Hepatocyte (in vitro differentiated cells): ENCODE data around the gene PAFAH1B1. TPM values are rescaled to one million over a fixed set of nuclear protein-coding genes. Genes with fewer than 3 reads are reported as not detected.
A peak's percentile ranks its signal among the peaks of the same experiment; 100 is the strongest.

Experiments used
- DNase-seq: peaks from one replicate; pipeline ENCODE4 v3.0.0-alpha.2; 2016; ENCODE audit warnings: low spot score
- H2AFZ ChIP-seq: fragments of 200-600 bp; sonication (generic); 2 replicates; pipeline ENCODE4 v1.6.0; 2016; ENCODE audit warnings: antibody characterized with exemption, mild to moderate bottlenecking
- H3K27ac ChIP-seq: fragments of 200-600 bp; sonication (generic); 2 replicates; pipeline ENCODE4 v1.5.1; 2016; ENCODE audit warnings: mild to moderate bottlenecking
- H3K27me3 ChIP-seq: fragments of 200-600 bp; sonication (generic); 2 replicates; pipeline ENCODE4 v1.6.1; 2016
- H3K36me3 ChIP-seq: fragments of 200-600 bp; sonication (generic); replicated peaks from 2 replicates; pipeline ENCODE4 v1.5.1; 2016; ENCODE audit warnings: low read depth; ENCODE audit not compliant: insufficient read depth
- H3K4me1 ChIP-seq: fragments of 200-600 bp; sonication (generic); 2 replicates; pipeline ENCODE4 v1.5.1; 2016; ENCODE audit warnings: mild to moderate bottlenecking, moderate library complexity; ENCODE audit not compliant: insufficient read depth
- H3K4me2 ChIP-seq: fragments of 200-600 bp; sonication (generic); 2 replicates; pipeline ENCODE4 v1.6.0; 2016
- H3K4me3 ChIP-seq: fragments of 200-600 bp; sonication (generic); 2 replicates; pipeline ENCODE4 v1.5.1; 2016; ENCODE audit warnings: mild to moderate bottlenecking
- H3K79me2 ChIP-seq: fragments of 200-600 bp; sonication (generic); 2 replicates; pipeline ENCODE4 v1.6.0; 2017; ENCODE audit warnings: mild to moderate bottlenecking
- H3K9me2 ChIP-seq: fragments of 200-600 bp; sonication (generic); replicated peaks from 2 replicates; pipeline ENCODE4 v1.6.0; 2017; ENCODE audit warnings: mild to moderate bottlenecking; ENCODE audit not compliant: insufficient read depth
- H3K9me3 ChIP-seq: fragments of 200-600 bp; sonication (generic); 2 replicates; pipeline ENCODE4 v1.5.1; 2016; ENCODE audit warnings: low read depth, mild to moderate bottlenecking
- H4K20me1 ChIP-seq: fragments of 200-600 bp; sonication (generic); 2 replicates; pipeline ENCODE4 v1.6.0; 2016; ENCODE audit warnings: mild to moderate bottlenecking; ENCODE audit not compliant: insufficient read depth, poor library complexity, severe bottlenecking
- EZH2 ChIP-seq: fragments of 200-600 bp; sonication (generic); IDR thresholded peaks from 2 replicates; pipeline ENCODE4 v1.6.1; 2016; ENCODE audit warnings: antibody characterized with exemption, mild to moderate bottlenecking, borderline replicate concordance
- EZH2phosphoT487 ChIP-seq: fragments of 200-600 bp; sonication (generic); IDR thresholded peaks from one replicate; pipeline ENCODE4 v1.6.1; 2018; ENCODE audit warnings: antibody characterized with exemption, mild to moderate bottlenecking, low read depth, moderate library complexity; ENCODE audit not compliant: unreplicated experiment, severe bottlenecking
- WGBS: methylation state at CpG from one replicate; pipeline ENCODE4 v1.1.6; 2016; ENCODE audit warnings: low lambda C conversion rate; ENCODE audit errors: missing lambda C conversion rate; 5-methylcytosine and 5-hydroxymethylcytosine counted together
- polyA plus RNA-seq: library from polyadenylated mRNA; unstranded; fragments of >200 nt; fragmentation: Nextera tagmentation; extraction: Ambion mirVana; gene quantifications from 2 replicates; pipeline ENCODE4 v1.2.1, GENCODE V29; 2016
- total RNA-seq: library from RNA; depleted of rRNA; stranded (reverse); fragments of >200 nt; gene quantifications from 2 replicates; pipeline ENCODE4 v1.2.3, GENCODE V29; 2014
- TF ChIP-seq, protein P1 (sequence below): fragments of 200-600 bp; sonication (generic); IDR thresholded peaks from 2 replicates; pipeline ENCODE4 v1.5.1; 2016; ENCODE audit warnings: antibody characterized with exemption, mild to moderate bottlenecking; ENCODE audit not compliant: poor library complexity

Gene PAFAH1B1
- total and polyA plus RNA-seq, 2 experiments from 2014 or later, result 37.5 to 91.8 TPM

DNA sequence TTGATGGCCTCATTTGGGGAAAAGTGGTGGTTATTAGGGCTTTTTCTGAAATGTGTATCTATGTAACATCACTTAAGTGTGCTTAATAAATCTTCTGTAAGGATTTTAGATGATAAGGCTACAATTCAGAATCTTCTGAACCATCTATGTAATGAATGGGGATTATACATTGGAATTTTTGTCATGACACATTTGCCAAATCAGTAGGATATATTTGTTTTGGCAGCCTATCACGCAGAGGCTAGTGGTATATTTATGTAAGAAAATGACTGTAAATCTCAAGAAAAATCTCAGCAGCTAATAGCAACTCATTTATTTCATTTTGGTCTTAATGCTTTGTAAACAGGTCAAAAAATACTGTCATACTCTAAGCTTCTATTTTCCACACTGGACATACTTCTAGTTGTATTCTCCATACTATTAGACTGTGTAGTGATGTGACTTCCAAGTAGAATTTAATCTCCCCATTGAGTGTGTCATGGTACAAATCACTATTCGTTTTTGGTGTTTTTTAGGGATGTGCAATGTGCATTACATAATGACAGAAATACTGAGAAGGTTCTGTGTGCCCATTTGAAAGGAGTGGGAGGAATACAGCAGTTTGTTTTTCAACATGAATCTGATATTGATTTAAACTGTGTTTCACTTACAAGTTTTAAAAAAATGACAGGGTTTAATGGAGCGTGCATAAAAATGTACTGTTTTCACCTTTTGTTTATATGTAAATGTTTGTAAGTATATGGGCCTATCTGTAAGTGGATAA, 88.9 kb downstream of the PAFAH1B1 start:
- H3K4me1 ChIP-seq, result no peaks in the 10 kb centered on the region
- peaks cover 5% of the 10 kb centered on the region for H4K20me1 ChIP-seq
- no peak for DNase-seq
- TF ChIP-seq EZH2 (no peak), EZH2phosphoT487 (no peak)
- TF ChIP-seq, protein P1, sequence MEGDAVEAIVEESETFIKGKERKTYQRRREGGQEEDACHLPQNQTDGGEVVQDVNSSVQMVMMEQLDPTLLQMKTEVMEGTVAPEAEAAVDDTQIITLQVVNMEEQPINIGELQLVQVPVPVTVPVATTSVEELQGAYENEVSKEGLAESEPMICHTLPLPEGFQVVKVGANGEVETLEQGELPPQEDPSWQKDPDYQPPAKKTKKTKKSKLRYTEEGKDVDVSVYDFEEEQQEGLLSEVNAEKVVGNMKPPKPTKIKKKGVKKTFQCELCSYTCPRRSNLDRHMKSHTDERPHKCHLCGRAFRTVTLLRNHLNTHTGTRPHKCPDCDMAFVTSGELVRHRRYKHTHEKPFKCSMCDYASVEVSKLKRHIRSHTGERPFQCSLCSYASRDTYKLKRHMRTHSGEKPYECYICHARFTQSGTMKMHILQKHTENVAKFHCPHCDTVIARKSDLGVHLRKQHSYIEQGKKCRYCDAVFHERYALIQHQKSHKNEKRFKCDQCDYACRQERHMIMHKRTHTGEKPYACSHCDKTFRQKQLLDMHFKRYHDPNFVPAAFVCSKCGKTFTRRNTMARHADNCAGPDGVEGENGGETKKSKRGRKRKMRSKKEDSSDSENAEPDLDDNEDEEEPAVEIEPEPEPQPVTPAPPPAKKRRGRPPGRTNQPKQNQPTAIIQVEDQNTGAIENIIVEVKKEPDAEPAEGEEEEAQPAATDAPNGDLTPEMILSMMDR, result no peak
- H3K27me3 ChIP-seq, result no peaks in the 10 kb centered on the region
- H3K36me3 ChIP-seq, result peaks cover 5% of the 10 kb centered on the region
- H3K4me2 ChIP-seq, result no peak overlapping the region
- no peak overlapping the region for H3K4me3 ChIP-seq
- H3K9me3 ChIP-seq, result no peaks in the 10 kb centered on the region
- no peaks in the 10 kb centered on the region for H3K9me2 ChIP-seq
- WGBS, result 88% methylated on average over 3 of the region's 3 CpGs
- H3K27ac ChIP-seq, result no peak overlapping the region
- peaks cover 7% of the 10 kb centered on the region for H3K79me2 ChIP-seq
- H2AFZ ChIP-seq, result no peak overlapping the region

DNA sequence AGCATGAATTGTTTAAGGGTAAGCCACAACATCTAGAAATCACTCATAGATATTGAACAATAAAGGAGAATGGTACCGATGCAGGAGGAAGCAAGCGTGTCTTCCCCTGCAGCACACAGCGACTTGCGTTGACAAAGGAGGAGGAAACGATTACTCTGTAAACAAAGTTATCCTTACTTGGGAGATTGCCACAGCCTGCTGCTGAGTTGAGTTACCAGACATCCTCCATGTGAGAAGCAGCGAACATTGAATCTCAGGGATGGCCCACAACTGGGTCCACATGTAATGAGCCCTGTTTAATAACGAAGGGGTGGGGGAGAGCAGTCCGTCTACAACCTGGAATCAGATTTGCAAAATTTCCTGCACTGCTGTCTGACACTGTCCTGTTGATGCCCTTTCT, 90.5 kb downstream of the PAFAH1B1 start:
- peaks cover 5% of the 10 kb centered on the region for H4K20me1 ChIP-seq
- no peaks in the 10 kb centered on the region for H3K9me2 ChIP-seq
- peak; percentile 37 for DNase-seq
- H3K79me2 ChIP-seq, result peaks cover 7% of the 10 kb centered on the region
- H3K36me3 ChIP-seq, result peaks cover 5% of the 10 kb centered on the region
- peaks cover 4% of the 10 kb centered on the region for H3K4me1 ChIP-seq
- no peaks in the 10 kb centered on the region for H3K27me3 ChIP-seq
- no peak overlapping the region for H3K4me3 ChIP-seq
- no peaks in the 10 kb centered on the region for H3K9me3 ChIP-seq
- H3K27ac ChIP-seq, result no peak overlapping the region
- no peak overlapping the region for H2AFZ ChIP-seq
- WGBS, result 64% methylated on average over 8 of the region's 8 CpGs
- TF ChIP-seq EZH2phosphoT487, result no peak
- no peak for TF ChIP-seq EZH2
- TF ChIP-seq, protein P1, result no peak
- no peak overlapping the region for H3K4me2 ChIP-seq

DNA sequence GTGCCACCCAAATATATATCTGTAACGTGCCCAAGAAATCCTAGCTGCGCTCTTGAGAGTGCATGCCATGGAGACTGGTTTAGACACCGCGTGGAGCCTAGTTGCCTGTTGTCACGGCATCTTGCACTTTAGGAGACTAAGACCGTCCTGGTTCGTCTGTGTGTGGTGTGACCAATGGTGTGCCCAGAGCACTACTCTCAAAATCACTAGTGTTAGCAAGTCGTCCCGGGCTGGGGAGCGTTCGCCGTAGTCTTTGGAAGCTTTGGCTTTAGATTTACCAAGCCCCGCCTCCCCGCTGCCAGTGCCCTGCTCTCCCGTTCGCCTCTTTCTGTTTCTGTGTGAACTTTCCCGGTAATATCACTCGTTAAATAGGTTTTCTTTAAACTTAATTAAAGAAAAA, 91.1 kb downstream of the PAFAH1B1 start:
- H3K4me3 ChIP-seq, result no peak overlapping the region
- no peak overlapping the region for H2AFZ ChIP-seq
- no peak for DNase-seq
- peaks cover 5% of the 10 kb centered on the region for H3K4me1 ChIP-seq
- no peak overlapping the region for H3K4me2 ChIP-seq
- peaks cover 7% of the 10 kb centered on the region for H3K79me2 ChIP-seq
- TF ChIP-seq, protein P1, result no peak
- no peak for TF ChIP-seq EZH2
- H3K36me3 ChIP-seq, result peaks cover 5% of the 10 kb centered on the region
- H3K9me3 ChIP-seq, result no peaks in the 10 kb centered on the region
- no peak overlapping the region for H3K27ac ChIP-seq
- H3K27me3 ChIP-seq, result no peaks in the 10 kb centered on the region
- no peaks in the 10 kb centered on the region for H3K9me2 ChIP-seq
- WGBS, result 95% methylated on average over 18 of the region's 18 CpGs
- H4K20me1 ChIP-seq, result peaks cover 5% of the 10 kb centered on the region
